IMR-90 (cell line): ENCODE data around the gene RAI14. TPM values are rescaled to one million over a fixed set of nuclear protein-coding genes. Genes with fewer than 3 reads are reported as not detected.

Experiments used
- ATAC-seq: fragments of 200-7000 bp; cut with Tn5 transposase; 2 replicates; pipeline ENCODE4 v1.9.1; 2020; ENCODE audit warnings: low read depth, mild to moderate bottlenecking, moderate library complexity
- BruUV-seq: library from RNA; stranded (reverse); fragments of 400-500 nt; replicated peaks from 2 replicates; lab custom pipeline; 2021; lab: Mats Ljungman, UMichigan
- CTCF ChIA-PET: fragments of 300-600 bp; formaldehyde crosslinking; extraction: SDS; loops from one replicate; lab custom pipeline; 2021; ENCODE audit warnings: antibody characterized with exemption; lab: Yijun Ruan, JAX
- POLR2A ChIA-PET: fragments of 300-600 bp; sonication (Branson Sonifier 250); formaldehyde crosslinking; loops from one replicate; lab custom pipeline; 2022; ENCODE audit warnings: antibody characterized with exemption; ENCODE audit not compliant: unreplicated experiment; lab: Charles Lee
- DNase-seq: peaks from one replicate; pipeline ENCODE4 v3.0.0; 2013
- H2AFZ ChIP-seq: replicated peaks from 2 replicates; pipeline ENCODE3; 2013; ENCODE audit warnings: low read length, mild to moderate bottlenecking; ENCODE audit not compliant: poor library complexity
- H2AK5ac ChIP-seq: 2 replicates; pipeline ENCODE4 v1.6.1; 2013; ENCODE audit warnings: low read depth, low read length, inconsistent platforms
- H2AK9ac ChIP-seq: replicated peaks from 2 replicates; pipeline ENCODE3; 2013; ENCODE audit warnings: mild to moderate bottlenecking, low read depth, low read length, moderate library complexity; ENCODE audit not compliant: poor library complexity
- H2BK120ac ChIP-seq: 2 replicates; pipeline ENCODE4 v1.6.1; 2013; ENCODE audit warnings: low read depth, low read length, inconsistent platforms
- H2BK15ac ChIP-seq: 3 replicates; pipeline ENCODE4 v1.6.1; 2013; ENCODE audit warnings: low read depth, low read length, inconsistent platforms
- H2BK20ac ChIP-seq: 2 replicates; pipeline ENCODE4 v1.6.1; 2013; ENCODE audit warnings: low read depth, mild to moderate bottlenecking, inconsistent platforms, low read length, moderate library complexity
- H2BK5ac ChIP-seq: 2 replicates; pipeline ENCODE4 v1.6.1; 2013; ENCODE audit warnings: mild to moderate bottlenecking, low read depth, low read length, inconsistent platforms; ENCODE audit not compliant: poor library complexity, severe bottlenecking
- H3K14ac ChIP-seq: replicated peaks from 2 replicates; pipeline ENCODE4 v1.6.1; 2013; ENCODE audit warnings: low read depth, low read length, inconsistent platforms
- H3K18ac ChIP-seq: 2 replicates; pipeline ENCODE4 v1.6.1; 2013; ENCODE audit warnings: low read depth, low read length, control low read depth
- H3K23ac ChIP-seq: 2 replicates; pipeline ENCODE4 v1.6.1; 2013; ENCODE audit warnings: low read depth, low read length, inconsistent platforms
- H3K27ac ChIP-seq: 2 replicates; pipeline ENCODE4 v1.5.1; 2013; ENCODE audit warnings: mild to moderate bottlenecking, control low read depth, low read length; ENCODE audit not compliant: insufficient read depth
- H3K27me3 ChIP-seq: 2 replicates; pipeline ENCODE4 v1.6.1; 2013; ENCODE audit warnings: low read length; ENCODE audit not compliant: control insufficient read depth, insufficient read depth
- H3K36me3 ChIP-seq: 2 replicates; pipeline ENCODE4 v1.6.1; 2013; ENCODE audit warnings: low read length, mixed read lengths; ENCODE audit not compliant: control insufficient read depth, insufficient read depth
- H3K4ac ChIP-seq: 2 replicates; pipeline ENCODE4 v1.6.1; 2013; ENCODE audit warnings: low read depth, low read length, inconsistent platforms
- H3K4me1 ChIP-seq: 2 replicates; pipeline ENCODE4 v1.6.1; 2013; ENCODE audit warnings: low read length, mixed read lengths; ENCODE audit not compliant: control insufficient read depth, insufficient read depth
- H3K4me2 ChIP-seq: 2 replicates; pipeline ENCODE4 v1.6.1; 2013; ENCODE audit warnings: low read depth, mild to moderate bottlenecking, control low read depth, low read length, moderate library complexity
- H3K4me3 ChIP-seq: 2 replicates; pipeline ENCODE4 v1.5.1; 2013; ENCODE audit warnings: low read depth, mild to moderate bottlenecking, control low read depth, low read length, moderate library complexity; ENCODE audit not compliant: insufficient read depth
- H3K56ac ChIP-seq: 2 replicates; pipeline ENCODE4 v1.6.1; 2013; ENCODE audit warnings: low read length, inconsistent platforms; ENCODE audit not compliant: insufficient read depth; ENCODE audit errors: extremely low read depth
- H3K79me1 ChIP-seq, 2 experiments: 2 replicates each; pipeline ENCODE4 v1.6.1; 2013; ENCODE audit warnings: low read length in 2 of 2, inconsistent platforms in 1 of 2, low read depth in 1 of 2
- H3K9ac ChIP-seq: 2 replicates; pipeline ENCODE4 v1.6.1; 2013; ENCODE audit warnings: low read depth, low read length, control low read depth
- H3K9me1 ChIP-seq: 2 replicates; pipeline ENCODE4 v1.6.1; 2013; ENCODE audit warnings: low read length, inconsistent platforms; ENCODE audit not compliant: insufficient read depth
- H3K9me3 ChIP-seq: 2 replicates; pipeline ENCODE4 v1.6.1; 2013; ENCODE audit warnings: low read length; ENCODE audit not compliant: control insufficient read depth, insufficient read depth
- H4K20me1 ChIP-seq: 2 replicates; pipeline ENCODE4 v1.6.1; 2013; ENCODE audit warnings: low read length, inconsistent platforms; ENCODE audit not compliant: insufficient read depth
- H4K5ac ChIP-seq: 2 replicates; pipeline ENCODE4 v1.6.1; 2013; ENCODE audit warnings: mild to moderate bottlenecking, low read depth, low read length, control low read depth
- H4K8ac ChIP-seq, 2 experiments: 2 replicates each; pipeline ENCODE4 v1.6.1; 2013; ENCODE audit warnings: low read depth in 2 of 2, low read length in 2 of 2, control low read depth in 1 of 2, inconsistent platforms in 1 of 2
- H4K91ac ChIP-seq: 2 replicates; pipeline ENCODE4 v1.6.1; 2013; ENCODE audit warnings: low read depth, low read length, inconsistent platforms; ENCODE audit not compliant: insufficient read depth
- MAZ ChIP-seq: IDR thresholded peaks from 2 replicates; pipeline ENCODE4 v1.6.1; 2012; ENCODE audit warnings: low read depth, mild to moderate bottlenecking, low read length, improper control_type of control experiment, moderate library complexity, borderline replicate concordance
- RAD21 ChIP-seq: IDR thresholded peaks from 2 replicates; pipeline ENCODE4 v1.6.1; 2012; ENCODE audit warnings: low read length, improper control_type of control experiment
- WGBS, 2 experiments: methylation state at CpG; one replicate each; pipeline versions ENCODE4 v1.1.5 to v1.1.7; 2013; ENCODE audit warnings: missing lambda C conversion rate in 2 of 2; ENCODE audit not compliant: insufficient read length in 1 of 2; ENCODE audit errors: extremely low coverage in 2 of 2; 5-methylcytosine and 5-hydroxymethylcytosine counted together
- dilution Hi-C: fragments of 300-500 bp; cut with HindIII; formaldehyde crosslinking; loops from one replicate; pipeline ENCODE4 v1.14.3; 2018; ENCODE audit warnings: low sequenced_read_pairs; ENCODE audit not compliant: unreplicated experiment
- in situ Hi-C: fragments of 300-500 bp; cut with MboI; formaldehyde crosslinking; loops from 3 replicates; pipeline ENCODE4 v1.14.3; 2019; ENCODE audit warnings: low sequenced_read_pairs, inconsistent platforms, mixed read lengths
- intact Hi-C: fragments of 100-400 bp; cut with micrococcal nuclease; formaldehyde crosslinking; loops from 2 replicates; pipeline ENCODE4 v1.10.0; 2022
- polyA plus RNA-seq, 3 experiments: library from polyadenylated mRNA; depleted of rRNA; stranded (reverse); fragments of >200 nt; gene quantifications; 2 replicates each; pipeline ENCODE4 v1.2.3, GENCODE V29; 2012; ENCODE audit warnings: low replicate concordance in 1 of 3
- total RNA-seq: library from RNA; depleted of rRNA; stranded (reverse); fragments of >200 nt; gene quantifications from 2 replicates; pipeline ENCODE4 v1.2.3, GENCODE V29; 2012

The RAI14 gene
- total and polyA plus RNA-seq, 2 of the 4 experiments (the other 2 are of a cell fraction): 221 to 267 TPM

- H2AK9ac ChIP-seq: no peak overlapping the region
These were observed 209.0 kb downstream of the RAI14 start for GRCh38 chr5:34865091-34865490.

More at GRCh38 chr5:34865091-34865490, 209.0 kb downstream of the RAI14 start:
- no peaks in the 10 kb centered on the region for H4K20me1 ChIP-seq
- H2BK5ac ChIP-seq: no peak overlapping the region
- no peaks in the 10 kb centered on the region for H3K9me1 ChIP-seq
- H3K36me3 ChIP-seq: no peaks in the 10 kb centered on the region
- dilution Hi-C loops (no loop called here), in situ Hi-C loops (no loop called here), intact Hi-C loops (no loop called here)
- POLR2A ChIA-PET: no interaction called here
- no peak overlapping the region for H3K18ac ChIP-seq
- no peak for TF ChIP-seq MAZ
- no peak for TF ChIP-seq RAD21
- CTCF ChIA-PET: no interaction called here
- H3K9ac ChIP-seq: no peak overlapping the region
- no peaks in the 10 kb centered on the region for H3K9me3 ChIP-seq
- no peak overlapping the region for H2BK120ac ChIP-seq
- no peak overlapping the region for H2AFZ ChIP-seq
- no peak overlapping the region for H2AK5ac ChIP-seq
- H4K8ac ChIP-seq: no peak overlapping the region
- no peak overlapping the region for H3K14ac ChIP-seq
- H3K4me3 ChIP-seq: no peak overlapping the region
- H3K4me2 ChIP-seq: no peak overlapping the region
- WGBS, 2 experiments: no CpG with 5 or more reads among the region's 2 CpGs
- no peak overlapping the region for H3K23ac ChIP-seq
- H3K27me3 ChIP-seq: no peaks in the 10 kb centered on the region; the same call in 1 of the 2 replicates
- H3K79me1 ChIP-seq: no peaks in the 10 kb centered on the region
- H2BK20ac ChIP-seq: no peak overlapping the region
- no peak overlapping the region for H3K27ac ChIP-seq
- H3K4me1 ChIP-seq: no peaks in the 10 kb centered on the region
- no peak overlapping the region for H4K91ac ChIP-seq
- no peak overlapping the region for H3K56ac ChIP-seq
- H2BK15ac ChIP-seq: no peak overlapping the region
- H3K4ac ChIP-seq: no peak overlapping the region
- no TSS peak for BruUV-seq
- no peak overlapping the region for H4K5ac ChIP-seq
- DNase-seq (no peak), ATAC-seq (no peak)
